IMR-90 (cell line): ENCODE data around the gene FLCN. TPM values are rescaled to one million over a fixed set of nuclear protein-coding genes. Genes with fewer than 3 reads are reported as not detected.

Experiments
- ATAC-seq: fragments of 200-7000 bp; cut with Tn5 transposase; 2 replicates; pipeline ENCODE4 v1.9.1; 2020; ENCODE audit warnings: low read depth, mild to moderate bottlenecking, moderate library complexity
- BruUV-seq: library from RNA; stranded (reverse); fragments of 400-500 nt; replicated peaks from 2 replicates; lab custom pipeline; 2021; lab: Mats Ljungman, UMichigan
- CTCF ChIA-PET: fragments of 300-600 bp; formaldehyde crosslinking; extraction: SDS; loops from one replicate; lab custom pipeline; 2021; ENCODE audit warnings: antibody characterized with exemption; lab: Yijun Ruan, JAX
- POLR2A ChIA-PET: fragments of 300-600 bp; sonication (Branson Sonifier 250); formaldehyde crosslinking; loops from one replicate; lab custom pipeline; 2022; ENCODE audit warnings: antibody characterized with exemption; ENCODE audit not compliant: unreplicated experiment; lab: Charles Lee
- DNase-seq: peaks from one replicate; pipeline ENCODE4 v3.0.0; 2013
- H2AFZ ChIP-seq: replicated peaks from 2 replicates; pipeline ENCODE3; 2013; ENCODE audit warnings: low read length, mild to moderate bottlenecking; ENCODE audit not compliant: poor library complexity
- H2AK5ac ChIP-seq: 2 replicates; pipeline ENCODE4 v1.6.1; 2013; ENCODE audit warnings: low read depth, low read length, inconsistent platforms
- H2AK9ac ChIP-seq: replicated peaks from 2 replicates; pipeline ENCODE3; 2013; ENCODE audit warnings: mild to moderate bottlenecking, low read depth, low read length, moderate library complexity; ENCODE audit not compliant: poor library complexity
- H2BK120ac ChIP-seq: 2 replicates; pipeline ENCODE4 v1.6.1; 2013; ENCODE audit warnings: low read depth, low read length, inconsistent platforms
- H2BK15ac ChIP-seq: 3 replicates; pipeline ENCODE4 v1.6.1; 2013; ENCODE audit warnings: low read depth, low read length, inconsistent platforms
- H2BK20ac ChIP-seq: 2 replicates; pipeline ENCODE4 v1.6.1; 2013; ENCODE audit warnings: low read depth, mild to moderate bottlenecking, inconsistent platforms, low read length, moderate library complexity
- H2BK5ac ChIP-seq: 2 replicates; pipeline ENCODE4 v1.6.1; 2013; ENCODE audit warnings: mild to moderate bottlenecking, low read depth, low read length, inconsistent platforms; ENCODE audit not compliant: poor library complexity, severe bottlenecking
- H3K14ac ChIP-seq: replicated peaks from 2 replicates; pipeline ENCODE4 v1.6.1; 2013; ENCODE audit warnings: low read depth, low read length, inconsistent platforms
- H3K18ac ChIP-seq: 2 replicates; pipeline ENCODE4 v1.6.1; 2013; ENCODE audit warnings: low read depth, low read length, control low read depth
- H3K23ac ChIP-seq: 2 replicates; pipeline ENCODE4 v1.6.1; 2013; ENCODE audit warnings: low read depth, low read length, inconsistent platforms
- H3K27ac ChIP-seq: 2 replicates; pipeline ENCODE4 v1.5.1; 2013; ENCODE audit warnings: mild to moderate bottlenecking, control low read depth, low read length; ENCODE audit not compliant: insufficient read depth
- H3K27me3 ChIP-seq: 2 replicates; pipeline ENCODE4 v1.6.1; 2013; ENCODE audit warnings: low read length; ENCODE audit not compliant: control insufficient read depth, insufficient read depth
- H3K36me3 ChIP-seq: 2 replicates; pipeline ENCODE4 v1.6.1; 2013; ENCODE audit warnings: low read length, mixed read lengths; ENCODE audit not compliant: control insufficient read depth, insufficient read depth
- H3K4ac ChIP-seq: 2 replicates; pipeline ENCODE4 v1.6.1; 2013; ENCODE audit warnings: low read depth, low read length, inconsistent platforms
- H3K4me1 ChIP-seq: 2 replicates; pipeline ENCODE4 v1.6.1; 2013; ENCODE audit warnings: low read length, mixed read lengths; ENCODE audit not compliant: control insufficient read depth, insufficient read depth
- H3K4me2 ChIP-seq: 2 replicates; pipeline ENCODE4 v1.6.1; 2013; ENCODE audit warnings: low read depth, mild to moderate bottlenecking, control low read depth, low read length, moderate library complexity
- H3K4me3 ChIP-seq: 2 replicates; pipeline ENCODE4 v1.5.1; 2013; ENCODE audit warnings: low read depth, mild to moderate bottlenecking, control low read depth, low read length, moderate library complexity; ENCODE audit not compliant: insufficient read depth
- H3K56ac ChIP-seq: 2 replicates; pipeline ENCODE4 v1.6.1; 2013; ENCODE audit warnings: low read length, inconsistent platforms; ENCODE audit not compliant: insufficient read depth; ENCODE audit errors: extremely low read depth
- H3K79me1 ChIP-seq, 2 experiments: 2 replicates each; pipeline ENCODE4 v1.6.1; 2013; ENCODE audit warnings: low read length in 2 of 2, inconsistent platforms in 1 of 2, low read depth in 1 of 2
- H3K9ac ChIP-seq: 2 replicates; pipeline ENCODE4 v1.6.1; 2013; ENCODE audit warnings: low read depth, low read length, control low read depth
- H3K9me1 ChIP-seq: 2 replicates; pipeline ENCODE4 v1.6.1; 2013; ENCODE audit warnings: low read length, inconsistent platforms; ENCODE audit not compliant: insufficient read depth
- H3K9me3 ChIP-seq: 2 replicates; pipeline ENCODE4 v1.6.1; 2013; ENCODE audit warnings: low read length; ENCODE audit not compliant: control insufficient read depth, insufficient read depth
- H4K20me1 ChIP-seq: 2 replicates; pipeline ENCODE4 v1.6.1; 2013; ENCODE audit warnings: low read length, inconsistent platforms; ENCODE audit not compliant: insufficient read depth
- H4K5ac ChIP-seq: 2 replicates; pipeline ENCODE4 v1.6.1; 2013; ENCODE audit warnings: mild to moderate bottlenecking, low read depth, low read length, control low read depth
- H4K8ac ChIP-seq, 2 experiments: 2 replicates each; pipeline ENCODE4 v1.6.1; 2013; ENCODE audit warnings: low read depth in 2 of 2, low read length in 2 of 2, control low read depth in 1 of 2, inconsistent platforms in 1 of 2
- H4K91ac ChIP-seq: 2 replicates; pipeline ENCODE4 v1.6.1; 2013; ENCODE audit warnings: low read depth, low read length, inconsistent platforms; ENCODE audit not compliant: insufficient read depth
- BHLHE40 ChIP-seq: fragments of 150-350 bp; IDR thresholded peaks from 2 replicates; pipeline ENCODE4 v1.6.1; 2016; ENCODE audit warnings: mild to moderate bottlenecking, low read depth, low read length
- CEBPB ChIP-seq: IDR thresholded peaks from 2 replicates; pipeline ENCODE4 v1.6.1; 2012; ENCODE audit warnings: low read depth, low read length, improper control_type of control experiment
- ELK1 ChIP-seq: fragments of 150-350 bp; IDR thresholded peaks from 2 replicates; pipeline ENCODE4 v1.6.1; 2016; ENCODE audit warnings: low read depth, mild to moderate bottlenecking, low read length, moderate library complexity, borderline replicate concordance
- FOS ChIP-seq: fragments of 150-350 bp; IDR thresholded peaks from 2 replicates; pipeline ENCODE4 v1.6.1; 2016; ENCODE audit warnings: low read depth, low read length
- MAFK ChIP-seq: IDR thresholded peaks from 2 replicates; pipeline ENCODE4 v1.6.1; 2012; ENCODE audit warnings: low read depth, low read length, improper control_type of control experiment
- MXI1 ChIP-seq: IDR thresholded peaks from 2 replicates; pipeline ENCODE4 v1.6.1; 2012; ENCODE audit warnings: low read depth, mild to moderate bottlenecking, low read length, moderate library complexity, borderline replicate concordance
- POLR2A ChIP-seq: IDR thresholded peaks from 2 replicates; pipeline ENCODE4 v1.6.1; 2012; ENCODE audit warnings: mild to moderate bottlenecking, low read depth, low read length
- RCOR1 ChIP-seq: IDR thresholded peaks from 2 replicates; pipeline ENCODE4 v1.6.1; 2012; ENCODE audit warnings: mild to moderate bottlenecking, low read length, improper control_type of control experiment; ENCODE audit not compliant: insufficient replicate concordance
- RFX5 ChIP-seq: IDR thresholded peaks from 2 replicates; pipeline ENCODE4 v1.8.0; 2012; ENCODE audit warnings: low read depth, mild to moderate bottlenecking, low read length, moderate library complexity
- SMC3 ChIP-seq: fragments of 150-350 bp; IDR thresholded peaks from 2 replicates; pipeline ENCODE4 v1.6.1; 2016; ENCODE audit warnings: low read depth, mild to moderate bottlenecking, antibody characterized with exemption, low read length, moderate library complexity
- USF2 ChIP-seq: fragments of 150-350 bp; IDR thresholded peaks from 2 replicates; pipeline ENCODE4 v1.6.1; 2017; ENCODE audit warnings: mild to moderate bottlenecking, antibody characterized with exemption, low read length, low read depth
- WGBS, 2 experiments: methylation state at CpG; one replicate each; pipeline versions ENCODE4 v1.1.5 to v1.1.7; 2013; ENCODE audit warnings: missing lambda C conversion rate in 2 of 2; ENCODE audit not compliant: insufficient read length in 1 of 2; ENCODE audit errors: extremely low coverage in 2 of 2; 5-methylcytosine and 5-hydroxymethylcytosine counted together
- dilution Hi-C: fragments of 300-500 bp; cut with HindIII; formaldehyde crosslinking; loops from one replicate; pipeline ENCODE4 v1.14.3; 2018; ENCODE audit warnings: low sequenced_read_pairs; ENCODE audit not compliant: unreplicated experiment
- in situ Hi-C: fragments of 300-500 bp; cut with MboI; formaldehyde crosslinking; loops from 3 replicates; pipeline ENCODE4 v1.14.3; 2019; ENCODE audit warnings: low sequenced_read_pairs, inconsistent platforms, mixed read lengths
- intact Hi-C: fragments of 100-400 bp; cut with micrococcal nuclease; formaldehyde crosslinking; loops from 2 replicates; pipeline ENCODE4 v1.10.0; 2022
- polyA plus RNA-seq, 3 experiments: library from polyadenylated mRNA; depleted of rRNA; stranded (reverse); fragments of >200 nt; gene quantifications; 2 replicates each; pipeline ENCODE4 v1.2.3, GENCODE V29; 2012; ENCODE audit warnings: low replicate concordance in 1 of 3
- total RNA-seq: library from RNA; depleted of rRNA; stranded (reverse); fragments of >200 nt; gene quantifications from 2 replicates; pipeline ENCODE4 v1.2.3, GENCODE V29; 2012
- TF ChIP-seq, protein P1 (sequence below): conservative IDR thresholded peaks from 2 replicates; pipeline ENCODE4 v1.5.1; 2012; ENCODE audit warnings: mild to moderate bottlenecking, low read depth, low read length, improper control_type of control experiment

Gene FLCN
- total and polyA plus RNA-seq, 2 of the 4 experiments (the other 2 are of a cell fraction), result 16.8 to 24.8 TPM

- 0 out of 2 replicates have a peak overlapping the region, but pooled peaks have one; percentile 7 for H3K27ac ChIP-seq
These were observed 45.0 kb downstream of the FLCN start for GRCh38 chr17:17191961-17192381.

More at GRCh38 chr17:17191961-17192381, 45.0 kb downstream of the FLCN start:
- H3K9me1 ChIP-seq, result peaks cover 16% of the 10 kb centered on the region
- peaks cover 2% of the 10 kb centered on the region; the same call in 1 of the 2 replicates for H4K20me1 ChIP-seq
- peak overlapping the region; percentile 97 for H2BK20ac ChIP-seq
- dilution Hi-C loops (no loop called here), in situ Hi-C loops (no loop called here), intact Hi-C loops (no loop called here)
- peaks cover 19% of the 10 kb centered on the region for H3K4me1 ChIP-seq
- CTCF ChIA-PET, result no interaction called here
- peak overlapping the region; percentile 89; the same call in 2 of the 3 replicates for H2BK15ac ChIP-seq
- H3K9ac ChIP-seq, result no peak overlapping the region
- H3K14ac ChIP-seq, result peak overlapping the region; percentile 91
- H3K9me3 ChIP-seq, result no peaks in the 10 kb centered on the region
- H3K4me3 ChIP-seq, result no peak overlapping the region
- H4K5ac ChIP-seq, result no peak overlapping the region
- TF ChIP-seq RFX5 (no peak), CEBPB (no peak), MAFK (no peak), USF2 (no peak), POLR2A (no peak), MXI1 (no peak), BHLHE40 (no peak), RCOR1 (no peak), ELK1 (no peak), SMC3 (no peak), FOS (no peak)
- TF ChIP-seq, protein P1, sequence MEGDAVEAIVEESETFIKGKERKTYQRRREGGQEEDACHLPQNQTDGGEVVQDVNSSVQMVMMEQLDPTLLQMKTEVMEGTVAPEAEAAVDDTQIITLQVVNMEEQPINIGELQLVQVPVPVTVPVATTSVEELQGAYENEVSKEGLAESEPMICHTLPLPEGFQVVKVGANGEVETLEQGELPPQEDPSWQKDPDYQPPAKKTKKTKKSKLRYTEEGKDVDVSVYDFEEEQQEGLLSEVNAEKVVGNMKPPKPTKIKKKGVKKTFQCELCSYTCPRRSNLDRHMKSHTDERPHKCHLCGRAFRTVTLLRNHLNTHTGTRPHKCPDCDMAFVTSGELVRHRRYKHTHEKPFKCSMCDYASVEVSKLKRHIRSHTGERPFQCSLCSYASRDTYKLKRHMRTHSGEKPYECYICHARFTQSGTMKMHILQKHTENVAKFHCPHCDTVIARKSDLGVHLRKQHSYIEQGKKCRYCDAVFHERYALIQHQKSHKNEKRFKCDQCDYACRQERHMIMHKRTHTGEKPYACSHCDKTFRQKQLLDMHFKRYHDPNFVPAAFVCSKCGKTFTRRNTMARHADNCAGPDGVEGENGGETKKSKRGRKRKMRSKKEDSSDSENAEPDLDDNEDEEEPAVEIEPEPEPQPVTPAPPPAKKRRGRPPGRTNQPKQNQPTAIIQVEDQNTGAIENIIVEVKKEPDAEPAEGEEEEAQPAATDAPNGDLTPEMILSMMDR, result no peak
- BruUV-seq, result no TSS peak
- peak overlapping the region; percentile 95 for H2BK120ac ChIP-seq
- POLR2A ChIA-PET, result no interaction called here
- H2BK5ac ChIP-seq, result peak overlapping the region; percentile 97
- ATAC-seq (peak; percentile 2; the same call in 1 of the 2 replicates), DNase-seq (peak; percentile 18)
- 63% methylated on average over 4 of the region's 10 CpGs; no CpG with 5 or more reads in 1 of the 2 experiments for WGBS, 2 experiments
- H2AK5ac ChIP-seq, result peak overlapping the region; percentile 54
- peak overlapping the region; percentile 87 for H3K4ac ChIP-seq
- H3K18ac ChIP-seq, result no peak overlapping the region
- H4K91ac ChIP-seq, result peak overlapping the region; percentile 73
- H2AK9ac ChIP-seq, result no peak overlapping the region
- peak overlapping the region; percentile 88 for H3K23ac ChIP-seq
- peaks cover 0 to 17% of the 10 kb centered on the region in 2 experiments; a peak in 1 of 4 replicates for H3K79me1 ChIP-seq
- H2AFZ ChIP-seq, result no peak overlapping the region
- H3K27me3 ChIP-seq, result no peaks in the 10 kb centered on the region
- no peak overlapping the region for H3K4me2 ChIP-seq
- peak overlapping the region in 1 of 2 experiments; percentile 85; a peak in 1 of 4 replicates for H4K8ac ChIP-seq
- no peak overlapping the region; the same call in 1 of the 2 replicates for H3K56ac ChIP-seq
- H3K36me3 ChIP-seq, result peaks cover 14% of the 10 kb centered on the region; the same call in 1 of the 2 replicates
